Globus pallidus (tissue), 1 donor: ENCODE results near the gene LRP1B.

Experiments
- DNase-seq: peaks from one replicate; pipeline ENCODE4 v3.0.0-alpha.2; 2015; ENCODE audit warnings: low spot score

LRP1B gene

GRCh38 chr2:141118836-141119235 is 1012.0 kb downstream of the LRP1B start:
- DNase-seq, result no peak

GRCh38 chr2:141113301-141113700 is 1017.5 kb downstream of the LRP1B start:
- no peak for DNase-seq

GRCh38 chr2:141109633-141110032 is 1021.2 kb downstream of the LRP1B start:
- no peak for DNase-seq

- DNase-seq, result no peak
Observed at GRCh38 chr2:141105763-141106162, 1025.1 kb downstream of the LRP1B start.

- DNase-seq, result peak; percentile 22
Observed at GRCh38 chr2:141103216-141103615, 1027.6 kb downstream of the LRP1B start.

GRCh38 chr2:141079231-141079630 is 1051.6 kb downstream of the LRP1B start:
- DNase-seq, result no peak

- no peak for DNase-seq
Observed at GRCh38 chr2:141075753-141076152, 1055.1 kb downstream of the LRP1B start.

GRCh38 chr2:141068053-141068682 is 1062.6 kb downstream of the LRP1B start:
- no peak for DNase-seq

- no peak for DNase-seq
Observed at GRCh38 chr2:141065042-141065441, 1065.8 kb downstream of the LRP1B start.

- no peak for DNase-seq
Observed at GRCh38 chr2:141063406-141063805, 1067.4 kb downstream of the LRP1B start.

GRCh38 chr2:141062443-141062842 is 1068.4 kb downstream of the LRP1B start:
- DNase-seq, result peak; percentile 22

GRCh38 chr2:141062031-141062430 is 1068.8 kb downstream of the LRP1B start:
- peak; percentile 47 for DNase-seq

GRCh38 chr2:141058556-141058955 is 1072.3 kb downstream of the LRP1B start:
- DNase-seq, result no peak

GRCh38 chr2:141055531-141055930 is 1075.3 kb downstream of the LRP1B start:
- no peak for DNase-seq

- peak; percentile 26 for DNase-seq
Observed at GRCh38 chr2:141048951-141049350, 1081.9 kb downstream of the LRP1B start.

GRCh38 chr2:141041281-141041680 is 1089.5 kb downstream of the LRP1B start:
- no peak for DNase-seq

- DNase-seq, result no peak
Observed at GRCh38 chr2:141038341-141038740, 1092.5 kb downstream of the LRP1B start.

GRCh38 chr2:141037361-141037760 is 1093.5 kb downstream of the LRP1B start:
- no peak for DNase-seq

- DNase-seq, result no peak
Observed at GRCh38 chr2:141035846-141036420, 1094.9 kb downstream of the LRP1B start.

- no peak for DNase-seq
Observed at GRCh38 chr2:141029428-141030078, 1101.3 kb downstream of the LRP1B start.

GRCh38 chr2:141027221-141027620 is 1103.6 kb downstream of the LRP1B start:
- no peak for DNase-seq

- no peak for DNase-seq
Observed at GRCh38 chr2:141021611-141022010, 1109.2 kb downstream of the LRP1B start.

GRCh38 chr2:141021109-141021508 is 1109.7 kb downstream of the LRP1B start:
- DNase-seq, result no peak

GRCh38 chr2:141020346-141020745 is 1110.5 kb downstream of the LRP1B start:
- no peak for DNase-seq
